Astrocyte (in vitro differentiated cells and primary cell): ENCODE data around the gene COPZ1. TPM values are rescaled to one million over a fixed set of nuclear protein-coding genes. Genes with fewer than 3 reads are reported as not detected.

Experiments
- DNase-seq: peaks from one replicate; pipeline ENCODE4 v3.0.0-alpha.2; 2010; ENCODE audit warnings: low read depth
- FAIRE-seq: peaks from 2 replicates; lab custom pipeline; 2011; peaks lifted over from hg19 to GRCh38; lab: Jason Lieb, UNC
- H2AFZ ChIP-seq: 2 replicates; pipeline ENCODE4 v1.6.0; 2012; ENCODE audit warnings: low read depth, low read length, inconsistent platforms
- H3K27ac ChIP-seq: 2 replicates; pipeline ENCODE4 v1.5.1; 2011; ENCODE audit warnings: low read depth, low read length, inconsistent platforms
- H3K27me3 ChIP-seq: 2 replicates; pipeline ENCODE4 v1.6.0; 2011; ENCODE audit warnings: low read length, inconsistent platforms; ENCODE audit not compliant: insufficient read depth
- H3K36me3 ChIP-seq: 2 replicates; pipeline ENCODE4 v1.5.1; 2011; ENCODE audit warnings: low read length, inconsistent platforms; ENCODE audit not compliant: insufficient read depth
- H3K4me1 ChIP-seq: 2 replicates; pipeline ENCODE4 v1.5.1; 2011; ENCODE audit warnings: low read length, inconsistent platforms; ENCODE audit not compliant: insufficient read depth
- H3K4me2 ChIP-seq: 2 replicates; pipeline ENCODE4 v1.6.0; 2012; ENCODE audit warnings: low read length, inconsistent platforms
- H3K4me3 ChIP-seq: 2 replicates; pipeline ENCODE4 v1.5.1; 2011; ENCODE audit warnings: low read depth, mild to moderate bottlenecking, low read length, inconsistent platforms; ENCODE audit not compliant: insufficient read depth
- H3K79me2 ChIP-seq: 2 replicates; pipeline ENCODE4 v1.6.0; 2012; ENCODE audit warnings: mild to moderate bottlenecking, low read length, inconsistent platforms; ENCODE audit not compliant: insufficient read depth
- H3K9ac ChIP-seq: 2 replicates; pipeline ENCODE4 v1.6.0; 2012; ENCODE audit warnings: mild to moderate bottlenecking, low read length, inconsistent platforms
- H3K9me3 ChIP-seq: 2 replicates; pipeline ENCODE4 v1.5.1; 2012; ENCODE audit warnings: low read depth, mild to moderate bottlenecking, low read length, inconsistent platforms; ENCODE audit not compliant: insufficient read depth
- H4K20me1 ChIP-seq: 2 replicates; pipeline ENCODE4 v1.6.0; 2012; ENCODE audit warnings: low read length, inconsistent platforms; ENCODE audit not compliant: insufficient read depth
- H3K27ac Mint-ChIP-seq: one replicate; pipeline ENCODE4 v1.8.0; 2021; ENCODE audit warnings: mild to moderate bottlenecking, mixed read lengths; ENCODE audit not compliant: unreplicated experiment
- H3K27me3 Mint-ChIP-seq: one replicate; pipeline ENCODE4 v1.8.0; 2021; ENCODE audit warnings: low read depth, mixed read lengths; ENCODE audit not compliant: unreplicated experiment
- H3K36me3 Mint-ChIP-seq: one replicate; pipeline ENCODE4 v1.8.0; 2021; ENCODE audit warnings: low read depth, mixed read lengths; ENCODE audit not compliant: unreplicated experiment
- H3K4me1 Mint-ChIP-seq: one replicate; pipeline ENCODE4 v1.8.0; 2021; ENCODE audit warnings: low read depth, mixed read lengths; ENCODE audit not compliant: unreplicated experiment
- H3K4me3 Mint-ChIP-seq: one replicate; pipeline ENCODE4 v1.8.0; 2021; ENCODE audit warnings: mild to moderate bottlenecking, moderate library complexity, mixed read lengths; ENCODE audit not compliant: unreplicated experiment
- H3K9me3 Mint-ChIP-seq: one replicate; pipeline ENCODE4 v1.8.0; 2021; ENCODE audit warnings: mild to moderate bottlenecking, mixed read lengths; ENCODE audit not compliant: unreplicated experiment
- CTCF ChIP-seq: IDR thresholded peaks from 2 replicates; pipeline ENCODE4 v1.5.1; 2011; ENCODE audit warnings: low read depth, mild to moderate bottlenecking, inconsistent platforms, low read length, moderate library complexity; ENCODE audit not compliant: insufficient read depth
- EZH2 ChIP-seq: IDR thresholded peaks from 2 replicates; pipeline ENCODE4 v1.6.1; 2012; ENCODE audit warnings: mild to moderate bottlenecking, low read length, inconsistent platforms; ENCODE audit not compliant: insufficient read depth
- total RNA-seq: library from RNA; stranded (reverse); gene quantifications from 2 replicates; pipeline ENCODE4 v1.2.1, GENCODE V29; 2021

Gene COPZ1
- total RNA-seq, 1 donor from 2014 or later = 136 TPM

- peak overlapping the region; percentile 81 for H3K4me2 ChIP-seq
- H3K4me1 Mint-ChIP-seq = peaks cover 14% of the 10 kb centered on the region
- H3K4me3 ChIP-seq = peak overlapping the region; percentile 25
Observed at GRCh38 chr12:54300225-54300731, 24.7 kb upstream of the COPZ1 start.

GRCh38 chr12:54300732-54301427, 24.1 kb upstream of the COPZ1 start, which contains the start of gene NFE2:
TSS of gene NFE2 (minus strand) at chr12:54301015. CDS start at chr12:54295248, 5,767 bp downstream.
- Histone ChIP-seq H3K9me3 (no peaks in the 10 kb centered on the region), H3K9ac (no peak within 1 kb of the TSS), H3K27ac (no peak within 1 kb of the TSS), H3K36me3 (no peaks in the 10 kb centered on the region), H3K4me2 (peak within 1 kb of the TSS; percentile 81), H3K79me2 (no peaks in the 10 kb centered on the region), H4K20me1 (no peaks in the 10 kb centered on the region), H3K4me3 (peak within 1 kb of the TSS; percentile 25), H3K27me3 (peaks cover 43% of the 10 kb centered on the region), H3K4me1 (peaks cover 9% of the 10 kb centered on the region), H2AFZ (peak within 1 kb of the TSS; percentile 49)
- DNase-seq (peak; percentile 74), FAIRE-seq (no peak)
- Mint-ChIP-seq H3K4me1 (peaks cover 14% of the 10 kb centered on the region), H3K9me3 (no peaks in the 10 kb centered on the region), H3K4me3 (peak within 1 kb of the TSS; percentile 73), H3K36me3 (no peaks in the 10 kb centered on the region), H3K27me3 (peaks cover 26% of the 10 kb centered on the region), H3K27ac (peak within 1 kb of the TSS; percentile 63)
- TF ChIP-seq CTCF (no peak), EZH2 (no peak)

More at GRCh38 chr12:54300225-54300731, 24.7 kb upstream of the COPZ1 start:
- Histone ChIP-seq H3K36me3 (no peaks in the 10 kb centered on the region), H3K79me2 (no peaks in the 10 kb centered on the region), H3K27me3 (peaks cover 43% of the 10 kb centered on the region), H3K4me1 (peaks cover 9% of the 10 kb centered on the region), H4K20me1 (no peaks in the 10 kb centered on the region), H3K9ac (no peak overlapping the region), H3K9me3 (no peaks in the 10 kb centered on the region), H2AFZ (no peak overlapping the region), H3K27ac (no peak overlapping the region)
- H3K9me3 Mint-ChIP-seq = no peaks in the 10 kb centered on the region
- no peak for TF ChIP-seq EZH2
- TF ChIP-seq CTCF = no peak
- DNase-seq = no peak
- no peak for FAIRE-seq
- peak overlapping the region; percentile 27 for H3K4me3 Mint-ChIP-seq
- peaks cover 29% of the 10 kb centered on the region for H3K27me3 Mint-ChIP-seq
- no peaks in the 10 kb centered on the region for H3K36me3 Mint-ChIP-seq
- peak overlapping the region; percentile 63 for H3K27ac Mint-ChIP-seq

- Histone ChIP-seq H4K20me1 (no peaks in the 10 kb centered on the region), H2AFZ (peak overlapping the region; percentile 49), H3K9ac (no peak overlapping the region), H3K4me3 (peak overlapping the region; percentile 25), H3K9me3 (no peaks in the 10 kb centered on the region), H3K36me3 (no peaks in the 10 kb centered on the region), H3K4me1 (peaks cover 9% of the 10 kb centered on the region), H3K27me3 (peaks cover 43% of the 10 kb centered on the region), H3K79me2 (no peaks in the 10 kb centered on the region), H3K4me2 (peak overlapping the region; percentile 81), H3K27ac (no peak overlapping the region)
- H3K36me3 Mint-ChIP-seq = no peaks in the 10 kb centered on the region
- FAIRE-seq (no peak), DNase-seq (no peak)
- no peak overlapping the region for H3K4me3 Mint-ChIP-seq
- H3K9me3 Mint-ChIP-seq = no peaks in the 10 kb centered on the region
- TF ChIP-seq EZH2 = no peak
- no peak for TF ChIP-seq CTCF
- peaks cover 14% of the 10 kb centered on the region for H3K4me1 Mint-ChIP-seq
- peaks cover 26% of the 10 kb centered on the region for H3K27me3 Mint-ChIP-seq
- no peak overlapping the region for H3K27ac Mint-ChIP-seq
Observed at GRCh38 chr12:54301428-54302048, 23.4 kb upstream of the COPZ1 start.
